ENCODE results near the gene LRRTM4. TPM values are rescaled to one million over a fixed set of nuclear protein-coding genes. Genes with fewer than 3 reads are reported as not detected.

LRRTM4 gene
- total and polyA plus RNA-seq, 2 donors from 2014 or later: 0.19 TPM; not detected in 1

DNA sequence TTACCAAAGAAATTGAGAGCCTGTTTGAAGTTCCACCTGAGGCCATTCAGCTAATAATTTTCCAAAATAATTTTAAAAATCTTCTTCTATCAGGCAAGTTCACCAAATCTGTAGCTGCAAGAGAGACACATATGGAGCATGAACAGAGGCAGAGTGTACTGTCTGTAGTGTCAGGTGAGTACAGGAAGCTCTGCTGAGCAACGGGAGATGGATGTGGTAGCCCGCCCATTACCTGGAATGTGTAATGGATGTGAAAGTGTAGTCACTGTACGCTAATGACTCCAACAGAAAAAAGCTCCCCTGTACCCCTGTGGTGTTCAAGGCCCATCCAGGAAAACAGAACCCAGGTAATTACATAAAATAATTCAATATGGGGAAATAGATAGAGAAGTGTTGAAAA, 311.5 kb downstream of the LRRTM4 start:
- Histone ChIP-seq H3K36me3 (ENCODE audit: control insufficient read depth in 2 of 3, insufficient read depth in 3 of 3, low read length in 3 of 3) (no peaks in the 10 kb centered on the region), H3K27me3 (ENCODE audit: control insufficient read depth, insufficient read depth, low read length) (no peaks in the 10 kb centered on the region), H3K4me3 (ENCODE audit: low read length in 3 of 3) (no peak overlapping the region), H3K9me3 (ENCODE audit: control insufficient read depth in 2 of 3, insufficient read depth in 1 of 3, low read length in 3 of 3) (no peaks in the 10 kb centered on the region), H3K4me1 (ENCODE audit: control insufficient read depth in 2 of 3, insufficient read depth in 2 of 3, low read depth in 1 of 3, low read length in 3 of 3) (no peaks in the 10 kb centered on the region), H3K9ac (ENCODE audit: low read length in 3 of 3) (no peak overlapping the region), H3K27ac (ENCODE audit: low read depth in 2 of 2, low read length in 2 of 2) (no peak overlapping the region)
- DNase-seq (no peak), FAIRE-seq (no peak)
- intact Hi-C loops (cut with DNase I): no loop called here
- TF ChIP-seq, protein P1, sequence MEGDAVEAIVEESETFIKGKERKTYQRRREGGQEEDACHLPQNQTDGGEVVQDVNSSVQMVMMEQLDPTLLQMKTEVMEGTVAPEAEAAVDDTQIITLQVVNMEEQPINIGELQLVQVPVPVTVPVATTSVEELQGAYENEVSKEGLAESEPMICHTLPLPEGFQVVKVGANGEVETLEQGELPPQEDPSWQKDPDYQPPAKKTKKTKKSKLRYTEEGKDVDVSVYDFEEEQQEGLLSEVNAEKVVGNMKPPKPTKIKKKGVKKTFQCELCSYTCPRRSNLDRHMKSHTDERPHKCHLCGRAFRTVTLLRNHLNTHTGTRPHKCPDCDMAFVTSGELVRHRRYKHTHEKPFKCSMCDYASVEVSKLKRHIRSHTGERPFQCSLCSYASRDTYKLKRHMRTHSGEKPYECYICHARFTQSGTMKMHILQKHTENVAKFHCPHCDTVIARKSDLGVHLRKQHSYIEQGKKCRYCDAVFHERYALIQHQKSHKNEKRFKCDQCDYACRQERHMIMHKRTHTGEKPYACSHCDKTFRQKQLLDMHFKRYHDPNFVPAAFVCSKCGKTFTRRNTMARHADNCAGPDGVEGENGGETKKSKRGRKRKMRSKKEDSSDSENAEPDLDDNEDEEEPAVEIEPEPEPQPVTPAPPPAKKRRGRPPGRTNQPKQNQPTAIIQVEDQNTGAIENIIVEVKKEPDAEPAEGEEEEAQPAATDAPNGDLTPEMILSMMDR (IDR thresholded peaks at IDR 0.05; ENCODE audit: borderline replicate concordance, extremely low read depth, insufficient read depth): no peak

DNA sequence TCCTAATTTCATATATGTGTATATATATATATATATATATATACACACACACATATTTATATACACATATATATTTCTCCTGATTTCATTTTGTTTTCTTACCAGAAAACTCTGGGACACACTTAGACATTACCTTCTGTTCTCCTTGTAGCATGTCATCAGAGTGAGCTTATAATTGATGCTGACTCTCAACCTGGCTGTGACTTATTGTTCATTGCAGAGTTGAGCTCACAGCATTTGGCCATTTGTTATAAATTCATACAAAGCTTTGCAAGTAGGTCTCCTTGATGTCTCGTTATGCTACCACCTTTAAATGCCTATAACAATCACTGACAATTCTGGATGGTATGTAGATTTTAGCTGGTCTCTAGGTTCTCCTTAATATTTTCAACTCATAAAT, 314.8 kb downstream of the LRRTM4 start:
- Histone ChIP-seq H3K4me1 (ENCODE audit: control insufficient read depth in 2 of 3, insufficient read depth in 2 of 3, low read depth in 1 of 3, low read length in 3 of 3) (no peaks in the 10 kb centered on the region), H3K4me3 (ENCODE audit: low read length in 3 of 3) (no peak overlapping the region), H3K27me3 (ENCODE audit: control insufficient read depth, insufficient read depth, low read length) (no peaks in the 10 kb centered on the region), H3K9ac (ENCODE audit: low read length in 3 of 3) (no peak overlapping the region), H3K9me3 (ENCODE audit: control insufficient read depth in 2 of 3, insufficient read depth in 1 of 3, low read length in 3 of 3) (no peaks in the 10 kb centered on the region), H3K27ac (ENCODE audit: low read depth in 2 of 2, low read length in 2 of 2) (no peak overlapping the region), H3K36me3 (ENCODE audit: control insufficient read depth in 2 of 3, insufficient read depth in 3 of 3, low read length in 3 of 3) (no peaks in the 10 kb centered on the region)
- DNase-seq (no peak), FAIRE-seq (no peak)
- TF ChIP-seq, protein P1 (IDR thresholded peaks at IDR 0.05; ENCODE audit: borderline replicate concordance, extremely low read depth, insufficient read depth): no peak
- intact Hi-C loops (cut with DNase I): no loop called here

DNA sequence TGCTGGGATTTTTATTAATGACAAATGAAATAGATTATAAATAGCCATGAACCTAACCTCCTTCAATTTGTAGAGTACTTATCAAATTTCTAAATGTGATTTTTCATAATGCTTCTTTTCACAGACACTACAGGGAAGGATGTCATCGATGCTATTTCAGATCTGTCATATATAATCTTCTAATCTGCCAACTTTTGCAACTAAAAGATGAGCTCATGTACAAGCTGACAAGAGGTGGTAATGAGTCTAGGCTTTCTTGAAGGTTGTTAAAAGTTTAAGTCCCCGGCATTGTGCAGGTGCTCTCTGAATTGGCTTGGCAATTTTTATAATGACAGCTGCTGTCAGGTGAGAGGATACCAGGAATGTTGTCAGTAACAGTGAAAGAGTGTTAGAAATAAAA, 320.4 kb downstream of the LRRTM4 start:
- Histone ChIP-seq H3K9me3 (ENCODE audit: control insufficient read depth in 2 of 3, insufficient read depth in 1 of 3, low read length in 3 of 3) (no peaks in the 10 kb centered on the region), H3K4me3 (ENCODE audit: low read length in 3 of 3) (no peak overlapping the region), H3K9ac (ENCODE audit: low read length in 3 of 3) (no peak overlapping the region), H3K27me3 (ENCODE audit: control insufficient read depth, insufficient read depth, low read length) (no peaks in the 10 kb centered on the region), H3K27ac (ENCODE audit: low read depth in 2 of 2, low read length in 2 of 2) (no peak overlapping the region), H3K4me1 (ENCODE audit: control insufficient read depth in 2 of 3, insufficient read depth in 2 of 3, low read depth in 1 of 3, low read length in 3 of 3) (no peaks in the 10 kb centered on the region), H3K36me3 (ENCODE audit: control insufficient read depth in 2 of 3, insufficient read depth in 3 of 3, low read length in 3 of 3) (no peaks in the 10 kb centered on the region)
- FAIRE-seq: no peak
- no peak for DNase-seq
- TF ChIP-seq, protein P1 (IDR thresholded peaks at IDR 0.05; ENCODE audit: borderline replicate concordance, extremely low read depth, insufficient read depth): no peak
- intact Hi-C loops (cut with DNase I): no loop called here

DNA sequence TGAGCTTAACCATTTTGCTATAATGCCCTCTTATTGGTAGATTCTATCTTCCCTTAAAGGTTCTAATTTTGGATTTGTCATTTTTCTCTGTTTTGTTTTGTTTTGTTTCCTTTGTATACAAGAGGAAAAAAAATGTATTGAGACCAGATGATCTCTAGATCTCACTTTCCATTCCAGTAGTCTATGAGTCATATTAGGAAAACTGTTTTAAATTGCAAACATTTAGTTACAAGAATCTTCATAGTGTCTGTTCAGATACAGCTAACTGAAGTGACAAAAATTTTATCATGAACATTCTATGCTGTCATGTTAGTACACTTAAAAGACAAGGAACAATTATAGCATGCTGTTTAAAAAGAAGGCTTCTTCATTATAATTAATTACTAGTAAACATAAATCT, 322.8 kb downstream of the LRRTM4 start:
- Histone ChIP-seq H3K4me1 (ENCODE audit: control insufficient read depth in 2 of 3, insufficient read depth in 2 of 3, low read depth in 1 of 3, low read length in 3 of 3) (no peaks in the 10 kb centered on the region), H3K36me3 (ENCODE audit: control insufficient read depth in 2 of 3, insufficient read depth in 3 of 3, low read length in 3 of 3) (no peaks in the 10 kb centered on the region), H3K9me3 (ENCODE audit: control insufficient read depth in 2 of 3, insufficient read depth in 1 of 3, low read length in 3 of 3) (no peaks in the 10 kb centered on the region), H3K4me3 (ENCODE audit: low read length in 3 of 3) (no peak overlapping the region), H3K27ac (ENCODE audit: low read depth in 2 of 2, low read length in 2 of 2) (no peak overlapping the region), H3K9ac (ENCODE audit: low read length in 3 of 3) (no peak overlapping the region), H3K27me3 (ENCODE audit: control insufficient read depth, insufficient read depth, low read length) (no peaks in the 10 kb centered on the region)
- intact Hi-C loops (cut with DNase I): no loop called here
- FAIRE-seq (no peak), DNase-seq (no peak)
- TF ChIP-seq, protein P1 (IDR thresholded peaks at IDR 0.05; ENCODE audit: borderline replicate concordance, extremely low read depth, insufficient read depth): no peak
